Heart left ventricle (tissue), 13 donors: ENCODE results near the gene RUVBL2.
"Not testable (repeated sequence)": the region's sequence is repeated elsewhere in the genome, so short reads cannot be mapped to it uniquely, and the experiment has no call there.

Experiments
- CTCF ChIP-seq, 12 donors: fragments of 200-600 bp; sonication (generic) in 4 of 12; IDR thresholded peaks; one replicate each; pipeline versions ENCODE4 v1.5.0 to v1.8.0; 2018 to 2022; ENCODE audit warnings: antibody characterized with exemption in 12 of 12, mild to moderate bottlenecking in 5 of 12
- POLR2A ChIP-seq, 2 donors: fragments of 450-650 bp; IDR thresholded peaks; one replicate each; pipeline ENCODE4 v1.6.1; 2017; ENCODE audit warnings: antibody characterized with exemption in 2 of 2, mild to moderate bottlenecking in 2 of 2, moderate library complexity in 2 of 2
- donor health status: ischemic (EF 13 %, LVEDD 7.1; RV severe dilation, severe dysfunction).
- donor health status: DM: no; HTN: yes; CAD: no.
- donor health status: DM: no; HTN: no; CAD: no.
- donor health status: ischemic (EF 25% LVEDD 6.9; RV normal size, moderate dysfunction).
- donor health status: ischemic (EF 25% LVEDD 5.7; RV mildly dilated, moderate dysfunction).
- donor health status: ischemic (EF 35%, LVEDD 5.7; RV mildly dilated, moderate dysfunction).
- donor health status: nonischemic (EF 11% LVEDD 7.7; RV severe dilation, severe dysfunction).
- donor health status: DM: yes; HTN: yes; CAD: no.
- donor health status: PGD.
- donor health status: ischemic (EF 29% LVEDD 5.4; RV normal size, mild dysfunction).
- donor health status: nonischemic (EF 23%, LVEDD 6.1; RV moderate dilation, normal function).

GRCh38 chr19:49025599-49025998 lies 31.9 kb downstream of the RUVBL2 start:
- not testable (repeated sequence) for TF ChIP-seq CTCF, POLR2A (IDR thresholded peaks at IDR 0.05)
